HEK293T (cell line): ENCODE measurements around the gene PRCP.

Experiments
- CTBP1 ChIP-seq: fragments of 450-650 bp; IDR thresholded peaks from 2 replicates; pipeline ENCODE4 v1.6.1; 2016; ENCODE audit warnings: borderline replicate concordance
- ELF4 ChIP-seq: fragments of 450-650 bp; IDR thresholded peaks from 2 replicates; pipeline ENCODE4 v1.6.1; 2017; ENCODE audit warnings: antibody characterized with exemption
- FOXA1 ChIP-seq: fragments of 450-650 bp; IDR thresholded peaks from 2 replicates; pipeline ENCODE4 v1.6.1; 2016; ENCODE audit warnings: mild to moderate bottlenecking
- FOXK2 ChIP-seq: fragments of 450-650 bp; IDR thresholded peaks from 2 replicates; pipeline ENCODE4 v1.6.1; 2016; ENCODE audit warnings: mild to moderate bottlenecking
- FOXM1 ChIP-seq: fragments of 450-650 bp; IDR thresholded peaks from 2 replicates; pipeline ENCODE4 v1.6.1; 2017; ENCODE audit warnings: mild to moderate bottlenecking, borderline replicate concordance
- LEF1 ChIP-seq: fragments of 450-650 bp; IDR thresholded peaks from 2 replicates; pipeline ENCODE4 v1.6.1; 2017; ENCODE audit warnings: mild to moderate bottlenecking, borderline replicate concordance
- PKNOX1 ChIP-seq: fragments of 450-650 bp; IDR thresholded peaks from 2 replicates; pipeline ENCODE4 v1.6.1; 2016
- SP1 ChIP-seq: fragments of 450-650 bp; IDR thresholded peaks from 2 replicates; pipeline ENCODE4 v1.6.1; 2017
- SUZ12 ChIP-seq: fragments of 450-650 bp; IDR thresholded peaks from 2 replicates; pipeline ENCODE4 v1.6.1; 2016; ENCODE audit warnings: mild to moderate bottlenecking
- ZNF384 ChIP-seq: fragments of 450-650 bp; IDR thresholded peaks from 2 replicates; pipeline ENCODE4 v1.6.1; 2016

- TF ChIP-seq SP1 (no peak), FOXK2 (no peak), CTBP1 (no peak), LEF1 (no peak), FOXM1 (no peak), PKNOX1 (no peak), FOXA1 (no peak), ZNF384 (no peak), SUZ12 (no peak), ELF4 (no peak)
Measured at GRCh38 chr11:82890002-82890341, 10.3 kb downstream of the PRCP start.
